ENCODE measurements around the gene CTDSP2.

Gene CTDSP2

DNA sequence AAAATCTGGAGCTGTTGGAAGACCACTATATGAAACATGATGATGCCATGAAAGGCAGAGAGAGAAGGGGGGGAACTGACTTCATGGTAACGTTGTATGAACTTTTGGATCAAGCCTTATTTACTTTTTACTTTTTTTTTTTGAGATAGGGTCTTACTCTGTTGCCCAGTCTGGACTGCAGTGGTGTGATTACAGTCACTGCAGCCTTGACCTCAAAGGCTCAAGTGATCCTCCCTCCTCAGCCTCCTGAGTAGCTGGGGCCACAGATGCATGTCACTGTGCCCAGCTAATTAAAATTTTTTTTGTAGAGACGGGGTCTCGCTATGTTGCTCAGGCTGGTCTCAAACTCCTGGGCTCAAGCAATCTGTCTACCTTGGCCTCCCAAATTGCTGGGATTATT is 31.3 kb upstream of the CTDSP2 start:
- Histone ChIP-seq H3K27ac (ENCODE audit: low read depth, low read length) (no peak overlapping the region), H3K27me3 (ENCODE audit: control insufficient read depth in 1 of 2, insufficient read depth in 2 of 2, low read length in 2 of 2) (no peaks in the 10 kb centered on the region), H3K4me1 (ENCODE audit: insufficient read depth, low read length) (peaks cover 15% of the 10 kb centered on the region), H3K9ac (ENCODE audit: low read length) (no peak overlapping the region), H3K9me3 (ENCODE audit: low read length) (no peaks in the 10 kb centered on the region), H3K4me3 (ENCODE audit: low read depth in 1 of 2, low read length in 2 of 2) (no peak overlapping the region), H3K36me3 (ENCODE audit: insufficient read depth, low read length) (no peaks in the 10 kb centered on the region)

- Histone ChIP-seq H3K9me3 (ENCODE audit: low read length) (no peaks in the 10 kb centered on the region), H3K4me3 (ENCODE audit: low read depth in 1 of 2, low read length in 2 of 2) (no peak overlapping the region), H3K27me3 (ENCODE audit: control insufficient read depth in 1 of 2, insufficient read depth in 2 of 2, low read length in 2 of 2) (no peaks in the 10 kb centered on the region), H3K36me3 (ENCODE audit: insufficient read depth, low read length) (no peaks in the 10 kb centered on the region), H3K9ac (ENCODE audit: low read length) (no peak overlapping the region), H3K4me1 (ENCODE audit: insufficient read depth, low read length) (peaks cover 15% of the 10 kb centered on the region), H3K27ac (ENCODE audit: low read depth, low read length) (no peak overlapping the region)
Observed at GRCh38 chr12:57875753-57876547, 29.4 kb upstream of the CTDSP2 start.

GRCh38 chr12:57874166-57875108 is 27.9 kb upstream of the CTDSP2 start:
- H3K4me1 ChIP-seq (ENCODE audit: insufficient read depth, low read length): peaks cover 25% of the 10 kb centered on the region
- H3K27ac ChIP-seq (ENCODE audit: low read depth, low read length): peak overlapping the region; percentile 52
- no peaks in the 10 kb centered on the region for H3K36me3 ChIP-seq (ENCODE audit: insufficient read depth, low read length)
- H3K9me3 ChIP-seq (ENCODE audit: low read length): no peaks in the 10 kb centered on the region
- no peak overlapping the region for H3K4me3 ChIP-seq (ENCODE audit: low read depth in 1 of 2, low read length in 2 of 2)
- no peaks in the 10 kb centered on the region for H3K27me3 ChIP-seq (ENCODE audit: control insufficient read depth in 1 of 2, insufficient read depth in 2 of 2, low read length in 2 of 2)
- no peak overlapping the region for H3K9ac ChIP-seq (ENCODE audit: low read length)

- peaks cover 42% of the 10 kb centered on the region for H3K4me1 ChIP-seq (ENCODE audit: insufficient read depth, low read length)
- H3K36me3 ChIP-seq (ENCODE audit: insufficient read depth, low read length): no peaks in the 10 kb centered on the region
- no peak overlapping the region for H3K4me3 ChIP-seq (ENCODE audit: low read depth in 1 of 2, low read length in 2 of 2)
- H3K9ac ChIP-seq (ENCODE audit: low read length): no peak overlapping the region
- no peaks in the 10 kb centered on the region for H3K27me3 ChIP-seq (ENCODE audit: control insufficient read depth in 1 of 2, insufficient read depth in 2 of 2, low read length in 2 of 2)
- H3K9me3 ChIP-seq (ENCODE audit: low read length): no peaks in the 10 kb centered on the region
- no peak overlapping the region for H3K27ac ChIP-seq (ENCODE audit: low read depth, low read length)
Observed at GRCh38 chr12:57872362-57872761, 25.8 kb upstream of the CTDSP2 start.

- peaks cover 40% of the 10 kb centered on the region for H3K4me1 ChIP-seq (ENCODE audit: insufficient read depth, low read length)
- H3K27me3 ChIP-seq (ENCODE audit: control insufficient read depth in 1 of 2, insufficient read depth in 2 of 2, low read length in 2 of 2): no peaks in the 10 kb centered on the region
- peak overlapping the region; percentile 8 for H3K9ac ChIP-seq (ENCODE audit: low read length)
- H3K36me3 ChIP-seq (ENCODE audit: insufficient read depth, low read length): no peaks in the 10 kb centered on the region
- peak overlapping the region in 1 of 2 donors; percentile 31 for H3K4me3 ChIP-seq (ENCODE audit: low read depth in 1 of 2, low read length in 2 of 2)
- no peaks in the 10 kb centered on the region for H3K9me3 ChIP-seq (ENCODE audit: low read length)
- peak overlapping the region; percentile 97 for H3K27ac ChIP-seq (ENCODE audit: low read depth, low read length)
Observed at GRCh38 chr12:57869927-57870318, 23.4 kb upstream of the CTDSP2 start.

DNA sequence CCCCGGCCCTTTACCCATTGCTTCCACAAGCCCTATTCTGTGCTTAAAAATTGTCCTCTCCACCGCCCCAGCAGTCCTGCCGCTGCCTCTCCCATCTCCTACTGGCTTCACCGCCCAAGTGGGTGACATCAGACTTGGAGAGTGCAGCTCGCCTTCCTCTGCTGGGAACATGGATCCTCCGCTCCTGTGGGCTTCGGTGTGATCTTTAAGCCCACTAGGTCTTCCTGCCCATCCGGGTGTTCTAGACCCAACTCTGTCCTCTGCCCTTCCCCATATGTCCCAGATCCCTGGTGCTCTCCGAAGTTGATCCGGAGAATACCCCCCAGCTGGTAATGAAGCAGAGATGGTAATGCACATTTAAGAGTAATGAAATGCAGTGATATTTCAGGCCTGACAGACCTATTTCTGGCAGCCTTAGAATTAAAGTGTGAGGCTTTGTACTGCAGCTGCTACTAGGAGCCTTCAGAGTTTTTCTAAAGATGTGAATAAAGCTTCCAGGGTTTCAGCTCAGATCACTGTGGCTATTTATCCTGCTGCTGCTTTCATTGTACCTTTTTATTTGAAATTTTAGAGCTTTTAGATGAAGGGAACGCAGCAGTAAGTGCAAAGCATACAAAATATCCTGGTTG is 22.9 kb upstream of the CTDSP2 start:
- no peaks in the 10 kb centered on the region for H3K36me3 ChIP-seq (ENCODE audit: insufficient read depth, low read length)
- H3K4me3 ChIP-seq (ENCODE audit: low read depth in 1 of 2, low read length in 2 of 2): peak overlapping the region in 1 of 2 donors; percentile 31
- no peaks in the 10 kb centered on the region for H3K27me3 ChIP-seq (ENCODE audit: control insufficient read depth in 1 of 2, insufficient read depth in 2 of 2, low read length in 2 of 2)
- H3K27ac ChIP-seq (ENCODE audit: low read depth, low read length): peak overlapping the region; percentile 97
- peak overlapping the region; percentile 8 for H3K9ac ChIP-seq (ENCODE audit: low read length)
- H3K9me3 ChIP-seq (ENCODE audit: low read length): no peaks in the 10 kb centered on the region
- H3K4me1 ChIP-seq (ENCODE audit: insufficient read depth, low read length): peaks cover 40% of the 10 kb centered on the region

DNA sequence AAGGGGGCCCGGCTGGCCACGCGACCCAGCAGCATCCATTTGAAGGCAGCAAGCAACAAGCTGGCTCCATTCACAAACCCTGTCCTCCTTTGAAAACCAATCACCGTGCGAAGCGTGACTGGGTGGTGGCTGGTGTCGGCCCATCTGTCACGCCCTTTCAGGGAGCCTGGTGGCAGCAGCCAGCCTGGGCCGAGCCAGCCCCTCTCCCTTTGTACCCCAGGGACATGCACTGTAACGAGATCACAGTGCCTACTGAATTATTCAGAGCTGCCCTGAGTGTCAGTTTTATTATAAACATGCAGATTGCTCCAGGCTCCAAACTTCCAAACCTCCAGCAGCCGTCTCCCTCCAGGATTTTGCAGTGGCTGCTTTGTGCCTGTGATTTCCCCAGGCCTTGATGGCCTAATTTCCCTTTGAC is 22.3 kb upstream of the CTDSP2 start:
- H3K9me3 ChIP-seq (ENCODE audit: low read length): no peaks in the 10 kb centered on the region
- no peaks in the 10 kb centered on the region for H3K27me3 ChIP-seq (ENCODE audit: control insufficient read depth in 1 of 2, insufficient read depth in 2 of 2, low read length in 2 of 2)
- H3K27ac ChIP-seq (ENCODE audit: low read depth, low read length): peak overlapping the region; percentile 97
- peak overlapping the region in 1 of 2 donors; percentile 31 for H3K4me3 ChIP-seq (ENCODE audit: low read depth in 1 of 2, low read length in 2 of 2)
- no peaks in the 10 kb centered on the region for H3K36me3 ChIP-seq (ENCODE audit: insufficient read depth, low read length)
- H3K4me1 ChIP-seq (ENCODE audit: insufficient read depth, low read length): peaks cover 40% of the 10 kb centered on the region
- peak overlapping the region; percentile 12 for H3K9ac ChIP-seq (ENCODE audit: low read length)

DNA sequence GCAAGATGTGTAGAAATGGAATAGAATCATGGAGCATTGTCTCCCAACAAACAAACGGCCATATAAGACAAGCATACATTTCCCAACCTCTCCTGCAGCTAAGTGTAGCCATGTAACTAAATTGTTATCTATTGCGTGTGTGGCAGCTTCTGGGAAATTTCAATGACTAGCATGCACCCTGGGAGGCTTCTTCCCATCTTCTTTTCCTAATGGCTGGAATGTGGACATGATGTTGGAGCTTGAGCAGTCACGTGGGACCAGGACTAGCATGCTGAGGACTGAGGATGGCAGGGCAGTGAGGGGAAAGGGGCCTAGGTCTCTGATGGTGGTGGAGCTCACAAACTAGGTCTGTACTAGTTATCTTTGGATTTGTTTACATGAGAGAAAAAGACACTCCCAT is 21.7 kb upstream of the CTDSP2 start:
- Histone ChIP-seq H3K9ac (ENCODE audit: low read length) (no peak overlapping the region), H3K9me3 (ENCODE audit: low read length) (no peaks in the 10 kb centered on the region), H3K27me3 (ENCODE audit: control insufficient read depth in 1 of 2, insufficient read depth in 2 of 2, low read length in 2 of 2) (no peaks in the 10 kb centered on the region), H3K4me3 (ENCODE audit: low read depth in 1 of 2, low read length in 2 of 2) (no peak overlapping the region), H3K36me3 (ENCODE audit: insufficient read depth, low read length) (no peaks in the 10 kb centered on the region), H3K27ac (ENCODE audit: low read depth, low read length) (peak overlapping the region; percentile 97), H3K4me1 (ENCODE audit: insufficient read depth, low read length) (peaks cover 42% of the 10 kb centered on the region)

DNA sequence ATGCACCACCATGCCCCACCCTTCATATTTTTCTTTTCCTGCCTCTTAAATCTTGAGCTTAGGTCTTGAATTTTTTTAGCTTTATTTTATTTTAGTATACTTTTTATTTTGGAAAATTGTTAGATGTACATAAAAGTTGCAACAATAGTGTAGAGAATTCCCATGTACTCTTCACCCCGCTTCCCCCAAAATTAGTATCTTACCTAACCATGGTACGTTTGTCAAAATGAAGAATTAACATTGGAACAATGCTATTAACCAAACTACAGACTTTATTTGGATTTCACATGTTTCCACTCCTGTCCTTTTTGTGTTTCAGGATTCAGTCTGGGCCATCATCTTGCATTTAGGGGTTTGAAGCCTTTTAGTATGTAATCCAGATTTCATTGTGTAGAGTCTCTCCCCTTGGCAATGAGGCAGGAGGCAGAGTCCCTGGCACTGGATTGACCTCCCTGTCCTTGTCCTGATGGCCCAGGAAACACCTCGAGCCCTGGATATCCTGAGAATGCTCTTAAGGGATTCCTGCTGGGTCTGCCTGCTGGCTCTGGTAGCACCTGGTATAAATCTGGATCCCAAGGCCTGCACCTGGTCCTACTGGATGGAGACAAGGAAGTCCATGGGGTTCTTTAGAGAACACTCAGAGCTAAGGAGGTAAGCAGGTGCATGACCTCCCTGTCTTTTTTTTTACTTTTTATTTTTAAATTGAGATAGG is 19.9 kb upstream of the CTDSP2 start:
- Histone ChIP-seq H3K4me1 (ENCODE audit: insufficient read depth, low read length) (peaks cover 42% of the 10 kb centered on the region), H3K36me3 (ENCODE audit: insufficient read depth, low read length) (no peaks in the 10 kb centered on the region), H3K4me3 (ENCODE audit: low read depth in 1 of 2, low read length in 2 of 2) (no peak overlapping the region), H3K9me3 (ENCODE audit: low read length) (no peaks in the 10 kb centered on the region), H3K9ac (ENCODE audit: low read length) (no peak overlapping the region), H3K27ac (ENCODE audit: low read depth, low read length) (peak overlapping the region; percentile 48), H3K27me3 (ENCODE audit: control insufficient read depth in 1 of 2, insufficient read depth in 2 of 2, low read length in 2 of 2) (no peaks in the 10 kb centered on the region)

- no peaks in the 10 kb centered on the region for H3K27me3 ChIP-seq (ENCODE audit: control insufficient read depth in 1 of 2, insufficient read depth in 2 of 2, low read length in 2 of 2)
- no peaks in the 10 kb centered on the region for H3K36me3 ChIP-seq (ENCODE audit: insufficient read depth, low read length)
- peaks cover 40% of the 10 kb centered on the region for H3K4me1 ChIP-seq (ENCODE audit: insufficient read depth, low read length)
- peak overlapping the region; percentile 59 for H3K9ac ChIP-seq (ENCODE audit: low read length)
- no peaks in the 10 kb centered on the region for H3K9me3 ChIP-seq (ENCODE audit: low read length)
- H3K4me3 ChIP-seq (ENCODE audit: low read depth in 1 of 2, low read length in 2 of 2): peak overlapping the region; percentile 43 to 58
- peak overlapping the region; percentile 88 for H3K27ac ChIP-seq (ENCODE audit: low read depth, low read length)
Observed at GRCh38 chr12:57865084-57865751, 18.7 kb upstream of the CTDSP2 start.

All from muscle layer of colon (tissue), 2 donors.